WERI-Rb-1 (cell line): Measurements from ENCODE around the gene KRT6B.
A peak's percentile ranks its signal among the peaks of the same experiment; 100 is the strongest.

Experiments used
- DNase-seq: peaks from one replicate; pipeline ENCODE4 v3.0.0-alpha.2; 2020
- H3K27ac ChIP-seq: fragments of 250-450 bp; sonication (Bioruptor Pico); 2 replicates; pipeline ENCODE4 v1.5.1; 2020; ENCODE audit warnings: mild to moderate bottlenecking, moderate library complexity
- H3K27me3 ChIP-seq: fragments of 250-450 bp; sonication (Bioruptor Pico); 2 replicates; pipeline ENCODE4 v1.5.1; 2021; ENCODE audit warnings: mild to moderate bottlenecking, low read depth, moderate library complexity; ENCODE audit not compliant: insufficient read depth, severe bottlenecking
- H3K36me3 ChIP-seq: fragments of 250-450 bp; sonication (Bioruptor Pico); 2 replicates; pipeline ENCODE4 v1.5.1; 2020; ENCODE audit warnings: mild to moderate bottlenecking, moderate library complexity
- H3K4me3 ChIP-seq: 2 replicates; pipeline ENCODE4 v1.5.1; 2011; ENCODE audit warnings: low read depth, mild to moderate bottlenecking, control low read depth, low read length
- H3K9me3 ChIP-seq: fragments of 250-450 bp; sonication (Bioruptor Pico); 2 replicates; pipeline ENCODE4 v1.5.1; 2021; ENCODE audit warnings: mild to moderate bottlenecking, moderate library complexity; ENCODE audit not compliant: severe bottlenecking
- CTCF ChIP-seq: IDR thresholded peaks from 2 replicates; pipeline ENCODE4 v1.5.1; 2011; ENCODE audit warnings: low read depth, mild to moderate bottlenecking, control low read depth, inconsistent platforms, low read length

KRT6B gene

GRCh38 chr12:52432559-52433207 lies 19.3 kb downstream of the KRT6B start:
- DNase-seq, result no peak
- no peak overlapping the region for H3K4me3 ChIP-seq
- no peak for TF ChIP-seq CTCF
- H3K36me3 ChIP-seq, result no peaks in the 10 kb centered on the region
- no peak overlapping the region for H3K27ac ChIP-seq
- no peaks in the 10 kb centered on the region for H3K9me3 ChIP-seq
- H3K27me3 ChIP-seq, result peaks cover 95% of the 10 kb centered on the region

GRCh38 chr12:52428121-52428520 lies 23.8 kb downstream of the KRT6B start:
- Histone ChIP-seq H3K27me3 (peaks cover 94% of the 10 kb centered on the region), H3K36me3 (no peaks in the 10 kb centered on the region), H3K4me3 (no peak overlapping the region), H3K27ac (no peak overlapping the region), H3K9me3 (no peaks in the 10 kb centered on the region)
- peak; percentile 37 for TF ChIP-seq CTCF
- DNase-seq, result no peak

- peaks cover 95% of the 10 kb centered on the region for H3K27me3 ChIP-seq
- no peak overlapping the region for H3K4me3 ChIP-seq
- no peaks in the 10 kb centered on the region for H3K36me3 ChIP-seq
- H3K27ac ChIP-seq, result no peak overlapping the region
- TF ChIP-seq CTCF, result no peak
- no peak for DNase-seq
- H3K9me3 ChIP-seq, result no peaks in the 10 kb centered on the region
These were observed 24.9 kb downstream of the KRT6B start for GRCh38 chr12:52427083-52427482.

- Histone ChIP-seq H3K27ac (no peak overlapping the region), H3K9me3 (no peaks in the 10 kb centered on the region), H3K4me3 (no peak overlapping the region), H3K36me3 (no peaks in the 10 kb centered on the region), H3K27me3 (peaks cover 96% of the 10 kb centered on the region)
- DNase-seq, result no peak
- TF ChIP-seq CTCF, result no peak
These were observed 25.9 kb downstream of the KRT6B start for GRCh38 chr12:52426034-52426433.

- no peak for TF ChIP-seq CTCF
- no peak for DNase-seq
- no peak overlapping the region for H3K4me3 ChIP-seq
- H3K27ac ChIP-seq, result no peak overlapping the region
- no peaks in the 10 kb centered on the region for H3K36me3 ChIP-seq
- H3K27me3 ChIP-seq, result peaks cover 97% of the 10 kb centered on the region
- H3K9me3 ChIP-seq, result no peaks in the 10 kb centered on the region
These were observed 26.5 kb downstream of the KRT6B start for GRCh38 chr12:52425466-52425865.
